Fibroblast of peridontal ligament (primary cell): Measurements from ENCODE around the gene RIMKLA.
A peak's percentile ranks its signal among the peaks of the same experiment; 100 is the strongest.

Experiments
- DNase-seq: peaks from one replicate; pipeline ENCODE4 v3.0.0-alpha.2; 2010; ENCODE audit errors: extremely low read depth

RIMKLA gene

DNA sequence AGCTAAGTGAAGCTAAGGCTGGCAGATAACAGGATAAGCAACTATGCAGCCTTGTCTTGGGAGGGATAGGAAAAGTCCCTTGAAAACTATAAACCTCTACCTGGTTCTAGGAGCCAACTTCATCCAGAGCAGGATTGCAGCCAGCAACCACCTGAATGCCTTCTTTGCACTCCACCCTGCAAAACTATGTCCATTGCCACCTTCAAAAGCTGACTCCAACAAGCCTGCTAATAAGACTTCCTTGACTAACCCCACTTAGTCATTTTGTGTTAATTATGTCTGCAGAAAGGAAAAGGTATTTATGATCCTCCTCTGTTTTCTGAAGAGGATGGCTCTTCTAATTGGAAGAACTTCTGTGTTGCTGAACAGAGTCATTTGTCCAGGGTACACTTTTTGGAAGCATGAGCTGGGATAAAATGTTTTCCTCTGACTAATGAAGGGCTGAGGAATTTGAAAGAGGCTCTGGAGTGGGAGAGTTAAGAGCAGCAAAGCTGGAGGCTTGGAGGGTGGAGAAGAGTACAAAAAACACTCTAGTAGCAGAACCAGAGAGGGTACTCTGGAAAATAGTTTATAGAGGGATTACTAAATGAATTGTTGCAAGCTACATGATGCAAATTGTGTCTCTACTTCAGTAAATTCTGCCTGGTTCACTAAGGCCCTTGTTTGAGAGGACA is 9.6 kb upstream of the RIMKLA start:
- DNase-seq, result no peak

DNA sequence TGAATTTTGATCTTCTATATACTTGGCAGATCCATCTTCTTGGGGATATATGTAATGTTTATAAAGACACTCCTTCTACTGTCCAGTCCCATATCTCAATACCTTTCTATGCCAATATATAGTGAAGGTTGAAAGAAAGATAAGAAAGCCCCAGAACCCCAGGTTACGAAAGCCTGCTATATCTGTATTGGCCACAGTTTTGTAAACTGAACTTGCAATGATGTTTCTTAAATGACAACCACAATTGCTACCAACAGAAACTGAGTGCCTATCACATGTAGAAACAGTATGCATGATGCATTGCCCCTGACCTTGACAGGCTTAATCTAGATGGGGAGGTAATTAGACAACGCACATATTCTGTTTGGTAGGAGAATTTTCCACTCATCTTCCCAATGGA is 7.8 kb upstream of the RIMKLA start:
- DNase-seq, result no peak

DNA sequence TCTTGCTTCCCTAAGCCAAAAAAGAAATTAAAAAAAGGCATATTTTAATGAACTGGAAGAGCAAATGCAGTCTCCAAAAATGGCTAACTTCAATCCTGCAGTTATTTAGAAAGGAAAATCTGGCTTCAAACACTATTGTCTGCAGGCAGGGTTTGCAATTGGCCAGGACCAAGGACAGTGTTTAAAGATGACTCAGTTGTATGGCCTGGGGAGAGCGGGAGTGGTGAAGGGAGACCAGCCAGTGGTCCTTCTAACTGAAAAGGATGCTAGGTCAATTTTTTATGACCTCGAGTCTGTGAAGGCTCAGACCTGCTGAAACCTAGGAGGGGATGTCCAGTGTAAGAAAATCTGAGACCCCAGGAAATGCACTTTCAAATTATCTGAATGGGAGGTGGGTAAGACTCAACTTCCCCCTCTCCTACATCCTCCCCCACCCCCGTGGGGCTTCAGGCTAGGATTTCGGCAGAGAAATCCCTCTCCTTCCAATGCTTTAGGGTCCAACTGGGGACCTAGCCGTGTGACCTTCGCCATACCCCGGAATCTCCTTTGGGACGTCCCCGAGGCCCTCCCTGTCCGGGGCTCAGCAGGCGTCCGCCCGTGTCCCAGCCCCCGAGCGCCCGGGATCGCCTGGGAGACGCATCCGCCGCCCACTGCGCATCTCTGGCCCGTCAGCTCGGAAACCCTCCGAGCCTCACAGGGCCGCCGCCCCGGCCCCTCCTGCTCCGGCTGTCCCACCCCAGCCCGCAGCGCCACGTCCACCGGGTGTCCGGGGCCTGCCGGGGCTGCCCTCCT is 602 bp upstream of the RIMKLA start:
- peak; percentile 27 for DNase-seq

DNA sequence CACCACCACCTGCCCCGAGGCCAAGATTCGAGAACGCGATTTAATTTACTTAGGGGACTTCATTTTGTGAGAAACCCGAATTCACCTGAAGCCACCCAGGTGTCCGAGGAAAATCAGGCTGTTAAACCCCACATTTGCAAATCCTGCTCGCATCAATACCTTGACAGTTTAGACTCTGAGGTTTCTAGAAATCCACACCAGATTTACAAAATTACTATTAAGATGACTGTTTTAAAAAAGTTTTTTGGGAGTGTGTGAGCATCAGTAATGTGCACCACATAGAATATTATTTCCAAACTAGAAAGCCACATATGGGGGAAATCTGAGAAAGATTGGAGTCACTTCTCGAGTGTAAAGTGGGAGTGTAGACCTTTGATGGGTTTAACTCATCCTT is 685 bp downstream of the RIMKLA start:
- DNase-seq, result no peak

DNA sequence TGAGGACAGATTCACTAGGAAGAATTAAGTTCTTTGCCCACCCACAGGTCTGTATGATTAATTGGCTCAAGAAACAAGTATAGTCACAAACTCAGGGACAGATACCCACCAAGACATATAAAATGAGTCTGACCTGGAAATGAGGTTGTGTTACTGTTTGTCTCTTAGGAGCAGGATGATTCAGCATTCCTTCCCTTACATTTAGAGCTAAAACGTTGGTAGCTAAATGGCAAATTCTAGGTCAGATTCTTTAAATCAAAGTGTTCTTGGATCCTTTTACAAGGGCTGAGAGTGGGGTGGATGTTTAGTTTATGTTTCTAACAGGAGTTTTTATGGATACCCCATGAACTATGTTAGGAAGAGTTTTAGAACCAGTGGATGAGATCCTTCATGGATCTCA is 4.7 kb downstream of the RIMKLA start:
- peak; percentile 31 for DNase-seq

DNA sequence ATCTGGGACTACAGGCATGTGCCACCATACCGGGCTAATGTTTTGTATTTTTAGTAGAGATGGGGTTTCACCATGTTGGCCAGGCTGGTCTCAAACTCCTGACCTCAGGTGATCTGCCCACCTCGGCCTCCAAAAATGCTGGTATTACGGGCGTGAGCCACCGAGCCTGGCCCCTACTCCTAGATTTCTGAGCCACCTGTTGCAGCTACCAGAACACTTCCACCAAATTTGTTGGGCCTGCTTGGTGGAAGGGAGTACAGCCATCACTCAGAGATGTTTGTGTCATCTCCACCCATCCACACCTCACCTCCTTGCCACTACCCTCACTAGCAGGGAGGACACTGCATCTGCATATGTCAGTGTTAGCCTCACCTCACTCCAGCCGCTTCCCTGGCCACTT is 5.5 kb downstream of the RIMKLA start:
- DNase-seq, result no peak

DNA sequence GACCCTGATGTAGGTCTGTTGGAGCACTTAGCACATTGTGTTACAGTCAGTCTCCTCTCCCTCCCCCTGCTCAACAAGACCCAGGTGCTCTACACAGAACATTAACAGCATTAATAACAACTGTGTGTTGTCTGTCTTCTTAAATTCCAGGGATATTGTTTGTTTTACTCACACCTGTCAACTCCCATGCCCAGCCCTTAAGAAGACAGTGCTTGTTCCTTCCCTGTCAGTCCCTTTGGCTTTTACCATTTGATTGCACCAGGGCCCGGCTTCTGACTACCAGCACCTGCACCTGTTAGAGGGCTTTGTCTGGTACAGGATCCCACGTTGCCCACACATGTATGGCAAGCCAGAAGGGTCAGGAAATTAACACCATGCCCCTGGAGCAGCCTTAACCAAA is 11.7 kb downstream of the RIMKLA start:
- DNase-seq, result no peak

DNA sequence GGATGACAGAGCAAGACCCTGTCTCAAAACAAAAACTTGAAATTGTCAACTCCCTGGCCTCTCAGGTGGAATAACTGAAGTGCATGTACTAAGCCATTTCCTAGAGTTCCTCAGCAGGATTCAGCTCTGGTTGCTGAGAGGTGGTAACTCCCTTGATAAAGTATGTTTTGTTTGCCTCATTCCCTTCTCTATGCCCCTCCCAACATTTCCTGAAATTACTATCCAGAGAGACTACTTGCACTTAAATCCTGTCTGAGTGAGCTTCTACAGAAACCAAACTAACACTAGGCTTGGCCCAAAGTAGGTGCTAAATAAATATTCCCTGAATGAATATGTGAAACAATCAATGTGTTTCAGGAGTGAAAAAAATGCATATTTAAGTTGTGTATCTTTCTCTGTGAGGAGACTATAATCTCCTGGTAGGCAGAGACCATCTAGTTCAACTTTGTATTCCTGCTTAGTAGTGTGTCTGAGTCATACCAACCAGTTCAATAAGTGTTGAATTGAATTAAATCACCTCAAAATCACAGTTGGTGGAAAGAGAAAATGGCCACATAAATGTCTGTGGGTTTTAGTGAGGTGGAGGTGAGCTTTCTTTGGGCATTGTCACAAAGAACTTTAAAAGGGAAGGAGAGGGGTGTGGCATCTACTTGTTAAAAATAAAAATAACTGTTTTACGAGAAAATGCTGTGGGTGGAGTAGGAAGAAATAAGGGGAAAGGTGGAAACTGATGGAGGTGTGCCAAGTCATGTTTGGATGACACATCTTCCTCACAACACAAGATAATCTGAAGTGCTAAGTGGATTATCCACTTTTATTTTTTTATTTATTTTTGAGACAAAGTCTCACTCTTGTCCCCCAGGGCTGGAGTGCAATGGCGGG is 12.6 kb downstream of the RIMKLA start:
- no peak for DNase-seq

DNA sequence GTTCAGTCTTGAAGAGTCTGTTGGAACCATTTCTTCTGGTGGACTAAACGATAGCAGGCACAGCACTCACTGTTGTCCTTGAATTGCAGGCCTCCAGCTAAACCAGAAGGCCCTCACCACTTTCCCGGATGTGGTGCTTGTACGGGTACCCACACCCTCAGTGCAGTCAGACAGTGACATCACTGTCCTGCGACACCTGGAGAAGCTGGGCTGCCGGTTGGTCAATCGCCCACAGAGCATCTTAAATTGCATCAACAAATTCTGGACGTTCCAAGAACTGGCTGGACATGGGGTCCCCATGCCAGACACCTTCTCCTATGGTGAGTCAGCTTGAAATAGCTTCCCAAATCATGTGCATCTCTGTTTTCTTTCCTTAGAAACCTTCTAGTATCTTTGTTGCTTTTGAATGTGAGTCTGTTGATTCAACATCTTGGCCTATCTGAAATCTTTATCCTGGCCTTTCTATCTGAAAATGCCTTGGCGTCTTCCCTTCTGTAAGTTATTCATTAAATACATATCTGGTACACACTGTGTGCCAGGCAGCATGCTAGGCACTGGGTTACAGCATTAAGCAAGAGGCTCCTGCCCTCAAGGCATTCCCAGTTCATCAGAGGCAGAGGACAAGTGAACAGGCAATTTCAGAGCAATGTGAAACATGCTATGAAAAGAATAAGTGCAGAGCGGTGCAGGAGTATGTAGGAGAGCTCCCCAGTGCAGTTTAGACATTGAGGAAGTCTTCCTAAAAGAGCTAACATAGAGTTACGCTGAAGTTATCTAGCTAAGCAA is 18.9 kb downstream of the RIMKLA start:
- no peak for DNase-seq

DNA sequence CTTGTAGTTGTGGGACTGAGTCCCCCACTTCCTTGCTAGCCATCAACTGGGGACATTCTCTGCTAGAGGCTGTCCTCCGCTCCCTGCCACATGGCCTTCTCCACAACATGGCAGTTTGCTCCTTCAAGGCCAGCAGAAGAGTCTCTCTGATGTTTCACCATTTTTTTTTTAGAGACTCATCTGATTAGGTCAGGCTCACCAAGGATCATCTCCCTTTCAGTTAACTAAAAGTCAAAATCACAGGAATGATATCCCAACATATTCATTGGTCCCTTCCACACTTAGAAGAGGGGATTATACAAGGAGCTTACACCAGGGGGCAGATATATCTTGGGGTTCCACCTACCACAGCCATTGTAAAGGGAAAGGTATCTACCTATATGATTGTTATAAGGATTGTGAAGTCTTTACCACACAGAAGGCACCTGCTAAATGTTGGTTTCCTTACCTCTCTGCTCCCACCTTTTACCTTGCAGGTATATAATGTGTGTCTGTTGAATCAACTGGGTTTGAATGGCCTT is 23.3 kb downstream of the RIMKLA start:
- no peak for DNase-seq

DNA sequence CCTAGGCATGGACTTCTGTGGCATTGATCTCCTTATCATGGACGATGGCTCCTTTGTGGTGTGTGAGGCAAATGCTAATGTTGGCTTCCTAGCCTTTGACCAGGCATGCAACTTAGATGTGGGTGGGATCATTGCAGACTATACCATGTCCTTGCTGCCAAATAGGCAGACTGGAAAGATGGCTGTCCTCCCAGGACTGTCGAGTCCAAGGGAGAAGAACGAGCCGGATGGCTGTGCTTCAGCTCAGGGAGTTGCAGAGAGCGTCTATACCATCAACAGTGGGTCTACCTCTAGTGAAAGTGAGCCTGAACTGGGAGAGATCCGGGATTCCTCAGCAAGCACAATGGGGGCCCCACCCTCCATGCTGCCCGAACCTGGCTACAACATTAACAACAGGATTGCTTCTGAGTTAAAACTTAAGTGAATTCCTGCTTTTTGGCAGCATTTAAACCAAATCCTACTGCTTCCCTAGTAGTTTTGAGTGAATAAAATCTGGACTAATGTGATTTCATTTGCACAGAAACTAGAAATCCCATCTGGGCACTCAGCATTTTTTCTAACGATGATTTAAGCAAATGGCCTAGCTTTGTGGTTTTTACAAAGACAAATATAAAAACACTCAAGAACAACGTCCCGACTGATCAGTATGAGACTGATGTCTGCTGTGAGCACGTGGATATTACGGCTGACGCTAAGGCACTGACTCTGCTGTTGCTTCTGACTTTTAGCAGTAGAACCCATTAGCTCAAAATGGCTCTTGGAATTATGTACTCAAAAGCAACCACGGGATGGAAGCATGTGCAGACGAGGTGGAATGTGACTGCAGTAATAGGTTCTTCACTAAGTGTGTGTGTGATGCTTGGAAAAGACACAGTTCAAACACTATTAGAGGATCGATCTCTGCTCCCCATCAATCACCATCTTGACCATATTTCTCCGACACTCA is 34.2 kb downstream of the RIMKLA start:
- no peak for DNase-seq

DNA sequence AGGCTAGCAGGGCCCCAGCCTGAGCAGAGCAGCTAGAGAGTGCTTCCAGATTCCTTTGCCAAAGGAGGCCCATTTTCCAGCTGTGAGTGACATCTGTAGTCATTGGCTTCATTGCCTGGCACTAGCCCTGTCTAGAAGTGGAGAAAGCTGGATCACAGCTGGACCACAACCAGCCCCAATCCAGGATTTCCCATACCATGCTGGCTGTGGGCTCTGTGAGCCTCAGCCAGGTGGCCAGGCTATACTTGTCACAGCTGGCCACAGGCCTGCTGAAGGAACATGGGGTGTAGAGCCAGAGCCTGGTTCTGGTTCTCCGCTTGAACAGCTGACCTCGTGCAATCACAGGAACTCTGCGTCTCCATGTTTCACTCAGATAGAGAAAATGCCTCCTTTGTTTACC is 36.6 kb downstream of the RIMKLA start:
- no peak for DNase-seq

DNA sequence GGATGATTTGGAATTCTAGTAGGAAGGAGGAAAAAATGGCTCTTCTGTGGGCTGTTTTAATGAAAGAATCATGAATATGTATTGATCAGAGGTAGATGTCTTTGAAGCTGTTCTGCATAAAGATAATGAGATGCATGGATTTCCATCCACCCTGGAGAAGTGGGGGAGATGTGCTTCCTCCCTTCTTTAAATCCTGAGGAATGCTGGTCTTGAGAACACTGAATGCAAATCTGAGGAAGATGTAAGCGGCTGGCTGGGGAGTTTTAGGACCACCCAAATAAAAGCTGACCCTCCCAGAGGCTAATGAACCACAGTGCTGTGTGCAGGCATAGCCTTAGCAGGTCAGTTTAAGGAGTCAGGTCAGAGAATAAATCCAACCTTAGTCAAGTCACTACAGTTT is 37.9 kb downstream of the RIMKLA start:
- DNase-seq, result no peak

DNA sequence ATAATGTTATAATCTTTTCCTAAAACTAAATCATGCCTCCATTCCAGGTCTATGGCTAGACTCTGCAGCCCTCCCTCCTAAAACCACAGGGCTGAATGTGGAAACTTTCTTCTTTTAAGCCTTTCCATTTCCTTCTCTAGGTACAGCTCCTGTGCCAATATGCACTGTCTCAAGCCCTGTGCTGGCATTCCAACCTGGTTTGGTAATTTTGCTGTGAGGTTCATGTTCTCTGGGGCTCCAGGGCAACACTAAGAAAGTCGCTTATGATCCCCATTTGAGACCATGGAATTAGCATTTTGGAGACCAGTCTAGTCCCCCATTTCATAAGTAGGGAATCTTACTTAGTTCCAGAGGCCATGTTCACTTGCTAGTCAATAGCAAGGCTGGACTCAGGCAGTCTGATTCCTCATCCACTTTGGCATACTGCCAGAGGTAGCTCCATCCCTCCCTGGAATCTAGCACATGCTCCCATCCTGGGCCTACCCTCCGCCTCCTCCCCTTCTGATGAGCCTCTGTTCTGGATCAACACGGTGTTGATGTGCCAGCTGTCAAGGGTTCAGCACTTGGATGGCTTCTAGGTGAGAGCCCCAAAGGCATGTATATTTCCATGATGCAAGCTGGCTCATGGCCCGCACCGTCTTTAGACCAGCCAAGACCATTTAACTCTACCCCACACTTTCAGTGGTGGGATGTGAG is 38.7 kb downstream of the RIMKLA start:
- DNase-seq, result no peak

DNA sequence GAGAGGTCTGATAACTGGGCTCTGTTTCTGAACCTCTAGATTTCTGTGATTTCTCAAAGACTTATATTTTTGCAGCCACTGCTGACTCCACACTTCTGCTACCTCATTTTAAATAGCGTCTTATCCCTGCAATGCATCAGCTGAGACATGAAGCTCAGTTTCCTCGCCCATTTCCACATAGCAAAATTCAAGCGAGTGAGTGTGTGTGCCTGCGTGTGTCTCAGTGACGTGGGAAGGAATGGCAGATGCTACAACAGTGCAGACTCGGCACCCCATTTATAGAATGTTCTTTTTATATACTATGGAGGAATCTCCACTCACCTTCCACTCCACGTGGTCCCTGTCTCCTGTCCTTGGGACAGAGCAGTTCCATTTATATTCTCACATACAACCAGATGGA is 39.5 kb downstream of the RIMKLA start:
- no peak for DNase-seq

DNA sequence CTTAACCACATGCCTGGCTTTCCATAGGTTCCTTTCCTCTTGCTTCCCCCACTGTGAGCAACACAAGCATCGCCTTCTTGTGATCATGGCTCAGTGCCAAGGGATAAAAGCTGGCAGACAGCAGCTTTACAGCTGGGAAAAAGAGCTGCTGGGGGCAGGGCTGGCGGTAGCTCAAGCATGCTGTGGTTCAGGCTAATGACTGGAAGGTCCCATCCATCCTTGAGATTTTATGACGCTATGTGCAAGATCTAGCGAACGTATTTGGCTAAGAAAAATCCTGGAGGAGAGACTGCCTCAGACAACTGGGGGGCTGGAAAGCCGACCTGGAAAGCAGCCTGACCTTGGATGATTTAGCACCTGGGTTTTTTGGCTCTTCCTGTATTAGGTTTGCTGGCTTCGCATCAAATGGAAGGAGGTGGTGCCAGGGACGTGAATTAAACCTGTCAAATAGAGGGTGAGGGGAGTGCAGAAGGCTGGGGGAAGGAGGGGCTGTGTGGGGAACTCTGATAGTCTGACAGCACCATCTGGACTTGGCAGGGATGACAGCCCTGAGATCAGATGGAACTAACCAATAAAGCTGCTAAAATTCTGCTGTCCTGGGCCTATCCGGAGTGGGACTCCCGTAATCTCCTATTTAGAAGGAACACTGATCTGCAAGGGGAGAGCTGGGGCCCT is 40.5 kb downstream of the RIMKLA start:
- peak; percentile 78 for DNase-seq

DNA sequence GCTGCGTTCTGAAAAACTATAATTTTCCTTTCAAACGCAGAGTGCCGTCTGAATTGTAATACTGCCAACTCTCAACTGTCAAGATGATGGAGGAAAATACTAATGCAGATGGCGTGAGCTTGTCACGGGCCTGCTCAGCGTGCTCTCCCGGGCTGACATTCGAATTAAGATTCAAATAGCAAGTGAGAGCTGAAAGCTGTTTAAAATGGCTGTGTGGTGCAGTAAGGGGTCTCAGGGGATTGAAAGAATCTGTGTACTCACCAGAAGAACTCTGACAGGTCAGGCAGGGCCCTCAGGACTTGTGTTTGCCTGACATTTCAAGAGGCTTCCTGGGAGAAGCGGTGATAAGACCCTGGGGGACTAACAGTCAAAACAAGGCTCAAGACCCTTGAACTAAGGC is 42.1 kb downstream of the RIMKLA start:
- no peak for DNase-seq

DNA sequence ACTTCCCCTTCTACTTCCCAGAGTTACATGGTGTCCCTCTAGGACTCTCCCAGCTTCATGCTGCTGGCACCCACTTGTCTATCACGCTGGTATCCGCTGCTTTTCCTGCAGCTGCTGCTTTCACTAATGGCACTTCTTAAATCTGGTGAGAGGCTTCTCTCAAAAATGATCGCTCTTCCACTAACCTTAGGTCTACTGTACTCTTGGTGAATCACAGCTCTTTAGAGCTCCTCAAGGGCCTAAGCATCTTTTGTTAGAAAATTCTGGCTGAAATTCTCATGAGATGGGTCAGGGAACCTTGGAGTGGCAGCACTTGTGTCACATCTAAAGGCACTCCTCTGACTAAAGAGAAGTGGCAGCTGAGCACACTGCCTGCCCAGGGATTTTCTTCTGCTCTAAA is 43.1 kb downstream of the RIMKLA start:
- no peak for DNase-seq

DNA sequence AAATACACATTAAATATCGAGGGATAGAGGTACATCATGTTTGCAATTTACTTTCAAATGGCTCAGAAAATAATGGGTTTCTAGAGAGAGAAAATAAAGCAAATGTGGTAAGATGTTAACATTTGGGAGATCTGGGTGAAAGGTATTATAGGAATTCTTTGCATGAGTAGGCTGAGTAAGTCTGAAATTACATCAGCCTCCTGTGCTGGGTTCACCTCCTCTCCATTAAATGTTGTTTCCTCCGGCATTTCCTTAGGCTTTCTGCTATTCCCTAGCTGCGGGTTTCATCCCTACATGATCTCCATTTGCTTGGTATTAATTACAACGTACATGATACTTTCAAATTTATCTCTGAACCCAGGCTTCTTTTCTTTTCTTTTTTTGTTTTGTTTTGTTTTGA is 43.6 kb downstream of the RIMKLA start:
- peak; percentile 26 for DNase-seq
